Lower lobe of right lung (tissue), 2 donors: Measurements from ENCODE around the gene DDHD1. TPM values are rescaled to one million over a fixed set of nuclear protein-coding genes. Genes with fewer than 3 reads are reported as not detected.

Source experiments
- ATAC-seq, 2 donors: fragments of 200-7000 bp; cut with Tn5 transposase; one replicate each; pipeline ENCODE4 v1.9.1; 2020 to 2022; ENCODE audit warnings: mild to moderate bottlenecking in 2 of 2, moderate library complexity in 2 of 2
- DNase-seq: peaks from one replicate; pipeline ENCODE4 v3.0.0-alpha.2; 2020
- H3K27ac ChIP-seq: fragments of 200-600 bp; one replicate; pipeline ENCODE4 v1.8.0; 2022
- H3K27me3 ChIP-seq: fragments of 200-600 bp; one replicate; pipeline ENCODE4 v1.8.0; 2022; ENCODE audit warnings: low read depth
- H3K36me3 ChIP-seq: fragments of 200-600 bp; one replicate; pipeline ENCODE4 v1.8.0; 2022; ENCODE audit warnings: mild to moderate bottlenecking
- H3K4me1 ChIP-seq: fragments of 200-600 bp; one replicate; pipeline ENCODE4 v1.8.0; 2022
- H3K4me3 ChIP-seq: fragments of 200-600 bp; one replicate; pipeline ENCODE4 v1.8.0; 2022; ENCODE audit warnings: mild to moderate bottlenecking
- H3K9me3 ChIP-seq: fragments of 200-600 bp; one replicate; pipeline ENCODE4 v1.8.0; 2022
- CTCF ChIP-seq: fragments of 200-600 bp; IDR thresholded peaks from one replicate; pipeline ENCODE4 v1.8.0; 2022; ENCODE audit warnings: antibody characterized with exemption, mild to moderate bottlenecking
- intact Hi-C: fragments of 100-400 bp; cut with DNase I; formaldehyde crosslinking; loops from one replicate; pipeline ENCODE4 v1.11.0; 2022
- total RNA-seq: library from RNA; stranded (reverse); fragmentation: NEBNext Ultra II Directional; extraction: Animal tissue kit (Norgen Biotek cat#: 25700); gene quantifications from one replicate; pipeline ENCODE4 v1.2.1, GENCODE V29; 2021
- donor health status: DM: no; HTN: yes; CAD: no; lungs with severe emphysema.

Gene DDHD1
- total RNA-seq, 1 donor from 2014 or later: 32.6 TPM

DNA sequence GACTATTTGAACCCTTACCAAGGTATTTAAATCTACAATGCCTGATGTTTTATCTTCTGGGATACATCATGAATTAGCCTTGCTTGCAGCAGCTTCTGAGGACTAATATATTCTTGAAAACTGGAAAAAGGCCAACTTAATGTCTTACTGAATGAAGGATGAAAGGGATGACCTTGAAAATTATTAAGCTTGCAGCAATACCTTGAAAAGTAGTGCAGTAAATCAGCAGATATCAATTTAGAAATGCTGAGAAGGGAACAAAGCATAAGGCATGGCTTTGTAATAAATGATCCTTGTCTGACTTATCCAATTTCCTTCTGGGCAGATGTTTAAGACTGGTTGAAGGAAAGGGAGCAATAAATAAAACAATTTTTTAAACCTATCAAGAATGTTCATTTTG is 165.0 kb downstream of the DDHD1 start:
- H3K4me3 ChIP-seq: no peak overlapping the region
- no peaks in the 10 kb centered on the region for H3K4me1 ChIP-seq
- ATAC-seq (no peak), DNase-seq (no peak)
- H3K9me3 ChIP-seq: no peaks in the 10 kb centered on the region
- TF ChIP-seq CTCF: no peak
- no peaks in the 10 kb centered on the region for H3K27me3 ChIP-seq
- no peak overlapping the region for H3K27ac ChIP-seq
- intact Hi-C loops: no loop called here
- H3K36me3 ChIP-seq: no peaks in the 10 kb centered on the region

DNA sequence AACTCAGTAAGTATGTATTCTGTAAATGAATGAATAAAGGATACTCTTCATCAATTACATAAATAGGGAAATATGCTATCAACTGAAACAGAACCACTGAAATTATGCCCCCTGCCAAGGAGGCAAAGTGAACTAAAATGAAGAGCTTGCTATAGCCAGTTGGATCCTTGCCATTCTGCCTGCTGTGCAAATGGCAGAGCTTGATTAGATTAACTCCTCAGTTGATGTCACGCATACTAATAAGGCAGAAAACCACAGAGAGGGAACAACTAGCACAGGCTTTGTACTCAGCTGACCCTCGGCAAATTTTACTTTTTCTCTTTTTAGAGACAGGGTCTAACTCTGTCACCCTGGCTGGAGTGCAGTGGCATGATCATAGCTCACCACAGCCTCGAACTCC is 165.6 kb downstream of the DDHD1 start:
- H3K27me3 ChIP-seq: no peaks in the 10 kb centered on the region

GRCh38 chr14:52987042-52987441 is 166.1 kb downstream of the DDHD1 start:
- no peaks in the 10 kb centered on the region for H3K27me3 ChIP-seq
- no peaks in the 10 kb centered on the region for H3K4me1 ChIP-seq
- no peak for DNase-seq
- no peaks in the 10 kb centered on the region for H3K9me3 ChIP-seq
- no peak for TF ChIP-seq CTCF
- H3K36me3 ChIP-seq: no peaks in the 10 kb centered on the region
- H3K27ac ChIP-seq: no peak overlapping the region
- no peak for ATAC-seq
- intact Hi-C loops: no loop called here
- no peak overlapping the region for H3K4me3 ChIP-seq

More for the DNA sequence above, 165.6 kb downstream of the DDHD1 start:
- H3K36me3 ChIP-seq: no peaks in the 10 kb centered on the region
- TF ChIP-seq CTCF: no peak
- no peaks in the 10 kb centered on the region for H3K4me1 ChIP-seq
- H3K4me3 ChIP-seq: no peak overlapping the region
- ATAC-seq (no peak), DNase-seq (no peak)
- intact Hi-C loops: no loop called here
- H3K9me3 ChIP-seq: no peaks in the 10 kb centered on the region
- H3K27ac ChIP-seq: no peak overlapping the region

Other genes starting within 250 kb of the DDHD1 start
- 86.0 TPM for gene FERMT2, start 202.3 kb downstream of the DDHD1 start, total RNA-seq